ENCODE data around the gene KRTAP10-3.
"Not testable (repeated sequence)": the region's sequence is repeated elsewhere in the genome, so short reads cannot be mapped to it uniquely, and the experiment has no call there.

Gene KRTAP10-3

DNA sequence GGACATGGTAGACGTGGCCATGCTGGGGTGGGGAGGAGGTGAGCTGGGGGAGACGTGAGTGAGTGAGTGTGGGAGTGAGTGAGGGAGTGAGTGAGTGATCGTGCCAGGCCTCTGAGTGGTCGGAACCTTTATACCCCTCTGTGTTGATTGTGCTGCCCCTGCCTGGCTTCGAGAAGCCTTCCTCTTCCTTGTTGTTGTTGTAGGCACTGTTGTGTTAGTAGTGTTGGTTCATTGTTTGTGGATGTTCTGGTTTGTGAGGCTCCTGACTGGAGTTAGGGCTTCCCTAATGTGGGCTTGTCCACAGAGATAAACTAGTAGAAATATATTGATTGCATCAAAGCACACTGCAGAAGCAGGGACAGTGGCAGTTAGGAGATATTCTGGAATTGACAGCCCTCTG lies at the start of gene KRTAP10-3:
TSS of gene KRTAP10-3 (minus strand) at position 101 of the 400 bp plus-strand sequence. CDS start at position 21, 80 bp downstream.
- DNase-seq, result no peak

- no peak for DNase-seq
These were observed 47.9 kb upstream of the KRTAP10-3 start for GRCh38 chr21:44606495-44606894.

GRCh38 chr21:44603911-44604310 lies 45.3 kb upstream of the KRTAP10-3 start:
- DNase-seq, result no peak

- DNase-seq, result no peak
These were observed 44.7 kb upstream of the KRTAP10-3 start for GRCh38 chr21:44603109-44603875.

GRCh38 chr21:44602463-44602850 lies 43.9 kb upstream of the KRTAP10-3 start:
- no peak for DNase-seq

- no peak for DNase-seq
These were observed 43.2 kb upstream of the KRTAP10-3 start for GRCh38 chr21:44601596-44602462.

- DNase-seq, result not testable (repeated sequence)
These were observed 42.5 kb upstream of the KRTAP10-3 start for GRCh38 chr21:44601091-44601490.

DNA sequence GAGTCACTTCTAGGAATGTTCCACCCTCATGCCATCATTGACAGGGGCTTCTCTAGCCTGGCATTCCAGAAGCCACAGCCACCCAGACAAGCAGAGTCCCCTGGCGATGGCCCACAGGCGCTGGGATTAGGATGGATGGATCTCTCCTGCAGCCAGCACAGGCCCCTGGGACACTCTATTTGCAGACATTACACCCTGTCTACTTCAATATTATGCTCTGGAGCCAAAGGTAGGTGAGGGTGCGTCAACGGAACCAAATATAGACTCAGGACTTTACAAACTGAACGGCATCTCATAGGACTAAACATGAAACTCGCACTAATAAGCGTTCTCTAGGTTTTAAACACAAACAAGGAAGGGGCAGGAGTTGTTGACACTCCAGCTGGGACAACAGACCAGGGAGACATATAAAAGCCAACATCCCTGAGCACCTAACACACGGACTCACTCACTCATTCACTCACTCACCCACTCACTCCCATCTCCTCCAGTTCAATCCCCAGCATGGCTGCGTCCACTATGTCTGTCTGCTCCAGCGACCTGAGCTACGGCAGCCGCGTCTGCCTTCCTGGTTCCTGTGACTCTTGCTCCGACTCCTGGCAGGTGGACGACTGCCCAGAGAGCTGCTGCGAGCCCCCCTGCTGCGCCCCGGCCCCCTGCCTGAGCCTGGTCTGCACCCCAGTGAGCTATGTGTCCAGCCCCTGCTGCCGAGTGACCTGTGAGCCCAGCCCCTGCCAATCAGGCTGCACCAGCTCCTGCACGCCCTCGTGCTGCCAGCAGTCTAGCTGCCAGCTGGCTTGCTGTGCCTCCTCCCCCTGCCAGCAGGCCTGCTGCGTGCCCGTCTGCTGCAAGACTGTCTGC lies 41.8 kb upstream of the KRTAP10-3 start, which contains the start of gene KRTAP10-7:
TSS of gene KRTAP10-7 (plus strand) at position 480 of the 861 bp plus-strand sequence. CDS start at position 505, 25 bp downstream.
- DNase-seq, result not testable (repeated sequence)

- DNase-seq, result no peak
These were observed 40.9 kb upstream of the KRTAP10-3 start for GRCh38 chr21:44599264-44600029.

DNA sequence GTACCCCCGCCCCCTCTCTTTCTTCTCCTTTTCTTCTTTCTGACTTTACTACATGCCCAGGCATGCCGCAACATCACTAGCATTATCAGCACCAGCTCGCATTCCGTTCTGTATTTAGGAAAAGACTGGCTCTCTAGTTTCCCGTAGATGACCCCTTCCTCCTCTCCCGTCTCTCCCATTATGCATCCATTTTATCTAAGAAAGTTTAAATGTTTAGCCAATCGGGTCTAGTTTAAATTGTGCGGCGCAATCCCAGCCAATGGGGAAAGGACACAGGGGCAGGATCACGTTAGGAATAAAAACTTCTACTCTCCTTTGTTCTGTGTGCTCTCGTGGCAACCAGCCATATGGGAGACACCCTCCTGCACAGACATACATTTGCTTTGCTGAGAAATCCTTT lies 39.5 kb upstream of the KRTAP10-3 start:
- DNase-seq, result no peak

DNA sequence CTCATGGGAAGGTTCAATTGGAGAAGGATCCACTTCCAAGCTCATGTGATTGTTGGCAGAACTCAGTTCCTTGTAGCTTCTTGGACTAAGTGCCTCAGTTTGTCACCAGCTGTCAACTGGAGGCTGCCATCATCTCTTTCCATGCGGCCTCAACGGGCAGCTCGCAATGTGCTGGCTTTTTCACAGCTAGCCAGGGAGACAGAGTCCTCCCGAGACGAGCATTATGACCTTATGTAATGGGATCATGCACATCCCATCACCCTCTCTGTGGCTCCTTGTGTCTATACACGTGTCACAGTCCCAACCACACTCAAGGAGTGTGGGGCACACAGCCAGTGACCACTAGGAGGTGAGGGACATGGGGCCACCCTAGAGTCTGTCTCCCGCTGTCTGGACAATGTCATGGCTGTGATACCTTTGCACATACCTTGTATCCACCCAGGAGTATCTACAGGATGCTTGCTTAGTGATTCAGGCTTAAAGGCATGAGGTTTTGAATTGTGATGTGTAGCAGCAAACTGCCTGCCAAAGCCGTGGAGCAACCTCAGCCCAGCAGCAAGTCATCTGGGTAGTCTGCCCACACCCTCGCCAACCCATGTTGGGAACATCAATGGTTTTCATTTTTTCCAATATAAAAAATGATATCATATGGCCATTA lies 37.6 kb upstream of the KRTAP10-3 start:
- no peak for DNase-seq

DNA sequence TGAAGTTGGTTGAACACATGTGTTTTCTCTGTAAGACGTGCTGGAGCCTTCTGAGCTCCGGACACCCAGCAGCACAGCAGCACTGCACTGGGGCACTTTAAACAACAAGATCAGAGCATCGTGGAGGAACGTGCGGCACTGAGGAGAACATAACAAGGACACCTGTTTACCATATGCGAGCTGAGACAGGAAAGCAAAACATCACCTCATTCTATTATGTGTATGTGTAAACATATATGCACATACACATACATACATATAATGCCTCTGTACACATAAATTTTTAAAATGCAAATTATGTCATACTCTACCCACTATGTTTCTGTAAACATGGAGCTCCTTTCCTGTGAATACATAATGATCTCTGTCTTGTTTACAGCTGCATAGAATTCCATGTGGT lies 36.9 kb upstream of the KRTAP10-3 start:
- no peak for DNase-seq

GRCh38 chr21:44594406-44594916 lies 35.9 kb upstream of the KRTAP10-3 start:
- DNase-seq, result no peak

DNA sequence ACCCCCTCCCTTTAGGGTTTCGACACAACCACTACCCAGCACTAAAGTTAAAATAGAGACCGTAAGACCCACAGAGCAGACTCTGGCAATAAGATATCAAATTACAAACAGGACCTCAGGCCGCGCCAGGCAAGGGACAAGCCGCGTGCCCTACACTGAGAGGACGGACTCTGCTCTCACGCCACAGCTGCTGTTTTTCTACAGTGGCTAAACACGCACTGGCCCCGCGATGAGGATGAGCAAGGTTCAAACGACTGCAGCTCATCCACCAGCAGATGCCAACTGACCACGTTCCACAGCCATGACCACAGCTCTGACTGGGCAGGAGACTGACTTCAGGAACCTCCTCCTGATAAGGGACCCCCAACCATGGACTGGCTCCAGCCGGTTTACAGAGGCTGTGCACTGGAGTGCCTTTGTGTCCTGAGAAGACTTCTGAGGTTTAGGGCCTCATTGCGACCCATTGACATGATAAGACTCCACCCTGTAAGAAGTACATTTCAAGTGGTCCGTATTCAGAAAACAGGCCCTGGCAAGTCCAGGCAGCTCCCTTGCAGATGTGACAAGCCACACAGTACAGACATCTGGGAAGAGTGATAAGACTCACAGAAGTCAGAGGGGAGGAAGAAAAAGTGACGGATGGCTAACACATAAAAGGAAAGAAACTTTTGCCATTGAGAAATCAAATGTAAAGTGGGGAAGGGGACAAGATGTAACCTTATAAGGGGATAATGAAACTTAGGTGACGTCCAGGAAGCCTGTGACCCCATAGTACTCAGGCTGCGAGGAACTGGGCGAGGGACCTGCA lies 35.2 kb upstream of the KRTAP10-3 start:
- DNase-seq, result no peak

DNA sequence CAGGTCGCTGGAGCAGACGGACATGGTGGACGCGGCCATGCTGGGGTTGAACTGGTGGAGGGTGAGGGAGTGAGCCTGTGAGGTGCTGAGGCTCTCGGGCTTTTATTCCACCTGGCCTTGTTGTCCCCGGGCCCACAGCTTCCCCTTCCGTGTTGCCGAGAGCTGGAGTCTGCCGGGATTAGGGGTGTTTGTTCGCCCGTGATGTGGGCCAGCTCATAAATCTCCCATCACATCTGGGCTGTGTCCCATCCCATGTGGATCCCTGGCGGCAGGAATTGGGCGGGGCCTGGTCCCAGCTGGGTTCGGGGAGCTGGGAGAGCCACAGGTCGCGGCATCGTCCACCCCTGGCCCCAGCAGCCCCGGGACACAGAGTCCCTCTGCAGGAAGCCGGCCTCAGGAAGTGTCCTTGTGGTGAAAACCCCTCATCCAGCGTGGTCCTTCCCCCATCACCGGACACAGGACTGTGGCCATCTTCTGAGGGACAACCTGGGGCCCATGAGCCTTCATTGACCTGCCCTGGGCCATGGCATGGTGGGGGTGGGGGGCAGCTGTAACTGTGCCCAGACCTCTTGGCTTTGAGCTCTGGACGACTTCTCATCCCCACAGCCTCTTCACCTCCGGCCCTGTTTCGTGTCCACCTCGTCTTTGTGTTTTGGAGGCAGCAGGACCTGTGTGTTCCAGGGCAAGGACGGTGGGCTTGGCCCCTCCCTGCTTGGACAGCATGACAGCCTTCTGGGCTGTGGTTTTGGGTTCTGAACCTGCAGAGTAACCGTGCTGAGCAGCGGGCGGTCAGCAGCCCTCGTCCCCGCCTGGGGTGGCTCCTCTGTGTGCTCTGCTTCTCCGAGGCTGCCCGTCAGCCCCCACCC lies 34.1 kb upstream of the KRTAP10-3 start, which contains the start of gene KRTAP10-6:
TSS of gene KRTAP10-6 (minus strand) at position 60 of the 866 bp plus-strand sequence. CDS start at position 39, 21 bp downstream.
- DNase-seq, result no peak

- DNase-seq, result not testable (repeated sequence)
These were observed 33.2 kb upstream of the KRTAP10-3 start for GRCh38 chr21:44591801-44592130.

DNA sequence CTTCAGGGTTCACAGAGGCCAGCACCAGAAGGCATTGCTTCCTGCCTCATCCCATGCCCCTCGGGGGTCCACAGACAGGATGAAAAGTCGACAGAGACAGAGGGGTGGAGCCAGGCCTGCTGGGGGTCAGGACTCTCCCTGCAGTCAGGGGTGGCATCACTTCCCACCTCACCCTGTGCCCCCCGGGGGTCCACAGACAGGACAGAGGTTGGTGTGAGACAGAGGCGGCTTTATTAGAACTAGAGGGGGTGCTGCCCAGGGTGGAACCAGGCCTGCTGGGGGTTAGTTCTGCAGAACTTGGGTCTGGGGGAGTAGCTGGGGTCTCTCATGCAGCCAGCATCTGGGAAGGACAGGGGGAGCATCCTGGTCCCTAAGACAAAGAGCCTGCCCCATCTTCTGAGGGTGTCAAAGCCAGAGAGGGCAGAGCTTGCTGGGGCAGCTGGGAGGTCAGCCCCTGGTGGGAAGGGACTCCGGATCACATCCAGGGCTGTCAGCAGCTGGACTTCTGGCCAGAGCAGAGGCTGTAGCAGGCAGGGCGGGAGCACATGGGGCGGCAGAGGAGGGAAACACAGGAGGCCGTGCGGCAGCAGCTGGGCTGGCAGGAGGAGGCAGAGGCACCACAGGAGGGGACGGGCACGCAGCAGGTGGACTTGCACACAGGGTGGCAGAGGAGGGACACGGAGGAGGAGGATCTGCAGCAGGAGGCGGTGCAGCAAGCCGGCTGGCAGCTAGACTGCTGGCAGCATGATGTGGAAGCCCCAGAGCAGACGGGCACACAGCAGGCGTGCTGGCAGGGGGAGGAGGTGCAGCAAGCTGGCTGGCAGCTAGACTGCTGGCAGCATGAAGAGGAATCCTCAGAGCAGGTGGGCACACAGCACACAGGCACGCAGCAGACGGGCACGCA lies 32.6 kb upstream of the KRTAP10-3 start:
- DNase-seq, result not testable (repeated sequence)

DNA sequence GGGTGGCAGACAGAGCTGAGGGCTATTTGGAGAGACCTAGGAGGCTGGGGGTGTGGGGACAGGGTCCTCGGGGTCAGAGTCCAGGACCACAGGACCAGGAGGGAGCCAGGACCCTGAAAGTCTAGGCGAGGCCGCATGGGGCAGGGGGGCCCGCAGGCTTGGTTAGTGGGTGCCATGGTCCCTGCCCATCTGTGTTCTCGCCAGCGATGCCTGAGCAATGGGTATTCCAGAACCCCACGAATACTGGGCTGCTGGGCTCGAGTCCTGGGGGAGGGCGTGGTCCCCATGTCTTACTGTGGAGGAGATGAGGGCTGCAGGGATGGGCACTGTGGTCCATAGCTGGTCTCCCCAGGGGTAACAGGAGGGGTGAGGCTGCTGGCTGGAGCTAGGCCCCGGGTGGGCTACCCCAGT lies 31.7 kb upstream of the KRTAP10-3 start:
- no peak for DNase-seq
